Measurements from ENCODE around the gene PLCL2.
"Not testable (repeated sequence)": the region's sequence is repeated elsewhere in the genome, so short reads cannot be mapped to it uniquely, and the experiment has no call there.

Gene PLCL2

GRCh38 chr3:16917980-16918682 lies 33.4 kb downstream of the PLCL2 start:
- DNase-seq = no peak

GRCh38 chr3:16918683-16919025 lies 33.9 kb downstream of the PLCL2 start:
- no peak for DNase-seq

- DNase-seq = no peak
These were observed 38.4 kb downstream of the PLCL2 start for GRCh38 chr3:16923112-16923511.

- DNase-seq = no peak
These were observed 42.7 kb downstream of the PLCL2 start for GRCh38 chr3:16927485-16927884.

- DNase-seq = no peak
These were observed 43.8 kb downstream of the PLCL2 start for GRCh38 chr3:16928386-16929132.

GRCh38 chr3:16929311-16929710 lies 44.6 kb downstream of the PLCL2 start:
- DNase-seq = no peak

GRCh38 chr3:16932877-16933276 lies 48.1 kb downstream of the PLCL2 start:
- DNase-seq = no peak

GRCh38 chr3:16935781-16936180 lies 51.0 kb downstream of the PLCL2 start:
- DNase-seq = no peak

GRCh38 chr3:16936233-16936632 lies 51.5 kb downstream of the PLCL2 start:
- DNase-seq = no peak

GRCh38 chr3:16936676-16937230 lies 52.0 kb downstream of the PLCL2 start:
- no peak for DNase-seq

GRCh38 chr3:16937326-16937845 lies 52.6 kb downstream of the PLCL2 start:
- no peak for DNase-seq

GRCh38 chr3:16940769-16941700 lies 56.3 kb downstream of the PLCL2 start:
- DNase-seq = no peak

GRCh38 chr3:16942955-16943354 lies 58.2 kb downstream of the PLCL2 start:
- DNase-seq = no peak

- DNase-seq = no peak
These were observed 59.1 kb downstream of the PLCL2 start for GRCh38 chr3:16943857-16944256.

- DNase-seq = no peak
These were observed 59.6 kb downstream of the PLCL2 start for GRCh38 chr3:16944356-16944755.

GRCh38 chr3:16945330-16945729 lies 60.6 kb downstream of the PLCL2 start:
- no peak for DNase-seq

GRCh38 chr3:16950282-16950681 lies 65.5 kb downstream of the PLCL2 start:
- no peak for DNase-seq

- DNase-seq = no peak
These were observed 66.1 kb downstream of the PLCL2 start for GRCh38 chr3:16950845-16951244.

GRCh38 chr3:16957852-16958251 lies 73.1 kb downstream of the PLCL2 start:
- not testable (repeated sequence) for DNase-seq

GRCh38 chr3:16960125-16960524 lies 75.4 kb downstream of the PLCL2 start:
- DNase-seq = no peak

GRCh38 chr3:16961621-16962205 lies 77.0 kb downstream of the PLCL2 start:
- DNase-seq = no peak

GRCh38 chr3:16975083-16975482 lies 90.3 kb downstream of the PLCL2 start:
- DNase-seq = no peak
